Activated CD8-positive, alpha-beta memory T cell treated with anti-CD3 and anti-CD28 coated beads for 4 hours (primary cell): ENCODE data around the gene TUBB1.
"Not testable (repeated sequence)": the region's sequence is repeated elsewhere in the genome, so short reads cannot be mapped to it uniquely, and the experiment has no call there.

Experiments used
- DNase-seq, 2 donors: peaks; one replicate each; pipeline ENCODE4 v3.0.0-alpha.2; 2020; ENCODE audit warnings: low read depth in 2 of 2

Gene TUBB1

GRCh38 chr20:59005523-59006166, 13.6 kb upstream of the TUBB1 start:
- no peak for DNase-seq

GRCh38 chr20:59006167-59006863, 12.9 kb upstream of the TUBB1 start:
- DNase-seq: no peak

- no peak for DNase-seq
These were observed 12.2 kb upstream of the TUBB1 start, which contains the start of gene CTSZ for GRCh38 chr20:59006864-59007664. TSS of gene CTSZ (minus strand) at chr20:59007254. CDS start at chr20:59007128, 126 bp downstream.

GRCh38 chr20:59007665-59008511, 11.3 kb upstream of the TUBB1 start:
- no peak for DNase-seq

- no peak for DNase-seq
These were observed 10.4 kb upstream of the TUBB1 start for GRCh38 chr20:59008715-59009336.

- no peak for DNase-seq
These were observed 8.8 kb upstream of the TUBB1 start for GRCh38 chr20:59010321-59010994.

- no peak for DNase-seq
These were observed 8.0 kb upstream of the TUBB1 start for GRCh38 chr20:59010995-59011873.

GRCh38 chr20:59011874-59012157, 7.4 kb upstream of the TUBB1 start:
- DNase-seq: not testable (repeated sequence)

- DNase-seq: no peak
These were observed 5.9 kb upstream of the TUBB1 start for GRCh38 chr20:59013031-59013951.

GRCh38 chr20:59013959-59014608, 5.1 kb upstream of the TUBB1 start:
- no peak for DNase-seq

- DNase-seq: no peak
These were observed 4.4 kb upstream of the TUBB1 start for GRCh38 chr20:59014680-59015389.

GRCh38 chr20:59015411-59015810, 3.8 kb upstream of the TUBB1 start:
- DNase-seq: no peak

- no peak for DNase-seq
These were observed 3.2 kb upstream of the TUBB1 start for GRCh38 chr20:59015812-59016711.

- no peak for DNase-seq
These were observed 2.3 kb upstream of the TUBB1 start for GRCh38 chr20:59016795-59017492.

GRCh38 chr20:59017493-59018231, 1.6 kb upstream of the TUBB1 start:
- DNase-seq: no peak
